ENCODE measurements around the gene KCNT1.

Gene KCNT1

GRCh38 chr9:135812961-135813360, 111.0 kb downstream of the KCNT1 start:
- TF ChIP-seq MYC (IDR thresholded peaks at IDR 0.05; ENCODE audit: low read depth, low read length) = no peak
- TF ChIP-seq CTCF (IDR thresholded peaks at IDR 0.05; ENCODE audit: low read depth, low read length) = no peak
- TF ChIP-seq POLR2A (IDR thresholded peaks at IDR 0.05; ENCODE audit: extremely low read depth, insufficient read length) = no peak
- no peak for TF ChIP-seq MAX (IDR thresholded peaks at IDR 0.05; ENCODE audit: low read depth, low read length)
- no peak overlapping the region for H3K4me3 ChIP-seq (ENCODE audit: low read depth, low read length)
- DNase-seq (ENCODE audit: low read depth) = no peak

GRCh38 chr9:135813671-135814290, 111.8 kb downstream of the KCNT1 start:
- DNase-seq (ENCODE audit: low read depth) = no peak
- no peak overlapping the region for H3K4me3 ChIP-seq (ENCODE audit: low read depth, low read length)
- no peak for TF ChIP-seq CTCF (IDR thresholded peaks at IDR 0.05; ENCODE audit: low read depth, low read length)
- TF ChIP-seq MYC (IDR thresholded peaks at IDR 0.05; ENCODE audit: low read depth, low read length) = no peak
- TF ChIP-seq POLR2A (IDR thresholded peaks at IDR 0.05; ENCODE audit: extremely low read depth, insufficient read length) = no peak
- TF ChIP-seq MAX (IDR thresholded peaks at IDR 0.05; ENCODE audit: low read depth, low read length) = no peak

- TF ChIP-seq MYC (IDR thresholded peaks at IDR 0.05; ENCODE audit: low read depth, low read length) = no peak
- no peak for TF ChIP-seq CTCF (IDR thresholded peaks at IDR 0.05; ENCODE audit: low read depth, low read length)
- no peak for TF ChIP-seq POLR2A (IDR thresholded peaks at IDR 0.05; ENCODE audit: extremely low read depth, insufficient read length)
- TF ChIP-seq MAX (IDR thresholded peaks at IDR 0.05; ENCODE audit: low read depth, low read length) = no peak
Measured at GRCh38 chr9:135814421-135815095, 112.6 kb downstream of the KCNT1 start.

GRCh38 chr9:135815413-135815812, 113.4 kb downstream of the KCNT1 start:
- DNase-seq (ENCODE audit: low read depth) = no peak
- no peak for TF ChIP-seq POLR2A (IDR thresholded peaks at IDR 0.05; ENCODE audit: extremely low read depth, insufficient read length)
- TF ChIP-seq MYC (IDR thresholded peaks at IDR 0.05; ENCODE audit: low read depth, low read length) = no peak
- TF ChIP-seq MAX (IDR thresholded peaks at IDR 0.05; ENCODE audit: low read depth, low read length) = no peak
- TF ChIP-seq CTCF (IDR thresholded peaks at IDR 0.05; ENCODE audit: low read depth, low read length) = no peak
- H3K4me3 ChIP-seq (ENCODE audit: low read depth, low read length) = no peak overlapping the region

More at GRCh38 chr9:135814421-135815095, 112.6 kb downstream of the KCNT1 start:
- no peak overlapping the region for H3K4me3 ChIP-seq (ENCODE audit: low read depth, low read length)
- no peak for DNase-seq (ENCODE audit: low read depth)

GRCh38 chr9:135815830-135816650, 114.1 kb downstream of the KCNT1 start:
- no peak overlapping the region for H3K4me3 ChIP-seq (ENCODE audit: low read depth, low read length)
- DNase-seq (ENCODE audit: low read depth) = peak; percentile 33
- TF ChIP-seq MAX (IDR thresholded peaks at IDR 0.05; ENCODE audit: low read depth, low read length) (no peak), CTCF (IDR thresholded peaks at IDR 0.05; ENCODE audit: low read depth, low read length) (no peak), MYC (IDR thresholded peaks at IDR 0.05; ENCODE audit: low read depth, low read length) (no peak), POLR2A (IDR thresholded peaks at IDR 0.05; ENCODE audit: extremely low read depth, insufficient read length) (no peak)
